ENCODE data around the gene BAZ2B.
"Not testable (repeated sequence)": the region's sequence is repeated elsewhere in the genome, so short reads cannot be mapped to it uniquely, and the experiment has no call there.

Gene BAZ2B

GRCh38 chr2:159539701-159540100 is 76.6 kb downstream of the BAZ2B start:
- H3K4me3 ChIP-seq (ENCODE audit: low read length), result no peak overlapping the region
- no peak for TF ChIP-seq CTCF (conservative IDR thresholded peaks at IDR 0.05; ENCODE audit: low read length)
- DNase-seq (ENCODE audit: low read depth), result no peak

GRCh38 chr2:159538801-159539200 is 77.5 kb downstream of the BAZ2B start:
- H3K4me3 ChIP-seq (ENCODE audit: low read length), result no peak overlapping the region
- no peak for DNase-seq (ENCODE audit: low read depth)
- TF ChIP-seq CTCF (conservative IDR thresholded peaks at IDR 0.05; ENCODE audit: low read length), result no peak

- not testable (repeated sequence) for DNase-seq (ENCODE audit: low read depth); H3K4me3 ChIP-seq (ENCODE audit: low read length)
These were observed 81.1 kb downstream of the BAZ2B start for GRCh38 chr2:159535261-159535660.

- H3K4me3 ChIP-seq (ENCODE audit: low read length), result no peak overlapping the region
- no peak for DNase-seq (ENCODE audit: low read depth)
- no peak for TF ChIP-seq CTCF (conservative IDR thresholded peaks at IDR 0.05; ENCODE audit: low read length)
These were observed 84.9 kb downstream of the BAZ2B start for GRCh38 chr2:159531475-159531874.

GRCh38 chr2:159526433-159526832 is 89.9 kb downstream of the BAZ2B start:
- H3K4me3 ChIP-seq (ENCODE audit: low read length), result no peak overlapping the region
- DNase-seq (ENCODE audit: low read depth), result no peak
- no peak for TF ChIP-seq CTCF (conservative IDR thresholded peaks at IDR 0.05; ENCODE audit: low read length)

- H3K4me3 ChIP-seq (ENCODE audit: low read length), result no peak overlapping the region
- no peak for DNase-seq (ENCODE audit: low read depth)
- TF ChIP-seq CTCF (conservative IDR thresholded peaks at IDR 0.05; ENCODE audit: low read length), result no peak
These were observed 91.3 kb downstream of the BAZ2B start for GRCh38 chr2:159525012-159525411.

- TF ChIP-seq CTCF (conservative IDR thresholded peaks at IDR 0.05; ENCODE audit: low read length), result no peak
- no peak overlapping the region for H3K4me3 ChIP-seq (ENCODE audit: low read length)
- no peak for DNase-seq (ENCODE audit: low read depth)
These were observed 95.1 kb downstream of the BAZ2B start for GRCh38 chr2:159521272-159521671.
